Activated T-cell treated with anti-CD3 and anti-CD28 coated beads for 24 hours (primary cell): ENCODE measurements around the gene MTG1.
"Not testable (repeated sequence)": the region's sequence is repeated elsewhere in the genome, so short reads cannot be mapped to it uniquely, and the experiment has no call there.

Source experiments
- DNase-seq: peaks from one replicate; pipeline ENCODE4 v3.0.0-alpha.2; 2020; ENCODE audit warnings: low read depth

Gene MTG1

GRCh38 chr10:133378251-133379096, 15.5 kb upstream of the MTG1 start:
- peak; percentile 49 for DNase-seq

GRCh38 chr10:133379152-133379800, 14.7 kb upstream of the MTG1 start, which contains the start of gene PAOX:
Gene PAOX, plus strand, starts transcription at chr10:133379262. Its CDS starts 55 bp downstream, at chr10:133379317.
- peak; percentile 53 for DNase-seq

- DNase-seq = no peak
Measured at GRCh38 chr10:133379801-133380666, 13.9 kb upstream of the MTG1 start.

GRCh38 chr10:133381036-133381435, 12.9 kb upstream of the MTG1 start:
- no peak for DNase-seq

- no peak for DNase-seq
Measured at GRCh38 chr10:133383551-133383950, 10.4 kb upstream of the MTG1 start.

GRCh38 chr10:133384071-133384470, 9.9 kb upstream of the MTG1 start:
- DNase-seq = no peak

GRCh38 chr10:133385214-133385613, 8.7 kb upstream of the MTG1 start:
- DNase-seq = no peak

GRCh38 chr10:133386951-133387350, 7.0 kb upstream of the MTG1 start:
- not testable (repeated sequence) for DNase-seq

- DNase-seq = no peak
Measured at GRCh38 chr10:133388236-133388972, 5.6 kb upstream of the MTG1 start.

- DNase-seq = no peak
Measured at GRCh38 chr10:133388973-133389818, 4.8 kb upstream of the MTG1 start.

GRCh38 chr10:133390597-133391248, 3.2 kb upstream of the MTG1 start:
- no peak for DNase-seq

GRCh38 chr10:133391249-133391635, 2.7 kb upstream of the MTG1 start:
- no peak for DNase-seq

- no peak for DNase-seq
Measured at GRCh38 chr10:133391761-133392518, 2.0 kb upstream of the MTG1 start.

- no peak for DNase-seq
Measured at GRCh38 chr10:133393401-133394063, 425 bp upstream of the MTG1 start.

GRCh38 chr10:133394801-133395221, 854 bp downstream of the MTG1 start:
- DNase-seq = no peak

- no peak for DNase-seq
Measured at GRCh38 chr10:133396035-133396624, 2.2 kb downstream of the MTG1 start.

- DNase-seq = no peak
Measured at GRCh38 chr10:133397938-133398337, 4.0 kb downstream of the MTG1 start.

- DNase-seq = no peak
Measured at GRCh38 chr10:133399123-133399601, 5.2 kb downstream of the MTG1 start.
